CD4-positive, alpha-beta T cell treated with Interleukin-2 at 100 ng/mL for 4 hours (primary cell): ENCODE measurements around the gene ASIC3.
"Not testable (repeated sequence)": the region's sequence is repeated elsewhere in the genome, so short reads cannot be mapped to it uniquely, and the experiment has no call there.

Source experiments
- DNase-seq: peaks from one replicate; pipeline ENCODE4 v3.0.0-alpha.2; 2020; ENCODE audit warnings: low spot score

The ASIC3 gene

GRCh38 chr7:151047976-151048815 lies at the start of gene ASIC3:
Gene ASIC3, plus strand, starts transcription at chr7:151048531. Its CDS starts 355 bp downstream, at chr7:151048886.
- DNase-seq, result no peak

- no peak for DNase-seq
These were observed 49.3 kb upstream of the ASIC3 start for GRCh38 chr7:150999001-150999400.

GRCh38 chr7:150999497-151000230 lies 48.7 kb upstream of the ASIC3 start:
- peak; percentile 32 for DNase-seq

GRCh38 chr7:151000897-151001495 lies 47.3 kb upstream of the ASIC3 start:
- no peak for DNase-seq

GRCh38 chr7:151001546-151001945 lies 46.8 kb upstream of the ASIC3 start:
- no peak for DNase-seq

GRCh38 chr7:151003572-151003971 lies 44.8 kb upstream of the ASIC3 start:
- no peak for DNase-seq

- no peak for DNase-seq
These were observed 42.8 kb upstream of the ASIC3 start for GRCh38 chr7:151005566-151005965.

- DNase-seq, result no peak
These were observed 41.6 kb upstream of the ASIC3 start for GRCh38 chr7:151006590-151007300.

- DNase-seq, result no peak
These were observed 40.8 kb upstream of the ASIC3 start for GRCh38 chr7:151007469-151007898.

- peak; percentile 53 for DNase-seq
These were observed 40.2 kb upstream of the ASIC3 start for GRCh38 chr7:151008143-151008510.

- DNase-seq, result peak; percentile 90
These were observed 39.6 kb upstream of the ASIC3 start for GRCh38 chr7:151008511-151009323.

GRCh38 chr7:151009327-151010036 lies 38.8 kb upstream of the ASIC3 start:
- no peak for DNase-seq

GRCh38 chr7:151010037-151010306 lies 38.4 kb upstream of the ASIC3 start:
- DNase-seq, result no peak

- no peak for DNase-seq
These were observed 37.8 kb upstream of the ASIC3 start for GRCh38 chr7:151010307-151011096.

- DNase-seq, result peak; percentile 39
These were observed 37.3 kb upstream of the ASIC3 start for GRCh38 chr7:151011097-151011409.

- not testable (repeated sequence) for DNase-seq
These were observed 36.7 kb upstream of the ASIC3 start for GRCh38 chr7:151011616-151012015.

- no peak for DNase-seq
These were observed 36.2 kb upstream of the ASIC3 start for GRCh38 chr7:151012031-151012692.

- no peak for DNase-seq
These were observed 35.4 kb upstream of the ASIC3 start for GRCh38 chr7:151012911-151013347.

GRCh38 chr7:151013356-151013732 lies 35.0 kb upstream of the ASIC3 start:
- DNase-seq, result no peak
